ENCODE results near the gene DSG3.
A peak's percentile ranks its signal among the peaks of the same experiment; 100 is the strongest.
"Not testable (repeated sequence)": the region's sequence is repeated elsewhere in the genome, so short reads cannot be mapped to it uniquely, and the experiment has no call there.

Gene DSG3

GRCh38 chr18:31506024-31506742, 58.6 kb downstream of the DSG3 start:
- FAIRE-seq (no peak), DNase-seq (ENCODE audit: insufficient read length, low spot score) (no peak)
- TF ChIP-seq CTCF (IDR thresholded peaks at IDR 0.05; ENCODE audit: insufficient read depth, missing control alignments) = peak; percentile 2

GRCh38 chr18:31507124-31507523, 59.6 kb downstream of the DSG3 start:
- not testable (repeated sequence) for DNase-seq (ENCODE audit: insufficient read length, low spot score); FAIRE-seq

- no peak for FAIRE-seq
- TF ChIP-seq CTCF (IDR thresholded peaks at IDR 0.05; ENCODE audit: insufficient read depth, missing control alignments) = no peak
These were observed 61.2 kb downstream of the DSG3 start for GRCh38 chr18:31508781-31509180.

GRCh38 chr18:31509571-31509970, 62.0 kb downstream of the DSG3 start:
- DNase-seq (ENCODE audit: insufficient read length, low spot score) (no peak), FAIRE-seq (no peak)
- no peak for TF ChIP-seq CTCF (IDR thresholded peaks at IDR 0.05; ENCODE audit: insufficient read depth, missing control alignments)

More at GRCh38 chr18:31508781-31509180, 61.2 kb downstream of the DSG3 start:
- no peak for DNase-seq (ENCODE audit: insufficient read length, low spot score)

- TF ChIP-seq CTCF (IDR thresholded peaks at IDR 0.05; ENCODE audit: insufficient read depth, missing control alignments) = no peak
- FAIRE-seq (no peak), DNase-seq (ENCODE audit: insufficient read length, low spot score) (no peak)
These were observed 62.8 kb downstream of the DSG3 start for GRCh38 chr18:31510319-31510718.

- no peak for FAIRE-seq
- DNase-seq (ENCODE audit: insufficient read length, low spot score) = no peak
- no peak for TF ChIP-seq CTCF (IDR thresholded peaks at IDR 0.05; ENCODE audit: insufficient read depth, missing control alignments)
These were observed 63.6 kb downstream of the DSG3 start for GRCh38 chr18:31511098-31511497.

GRCh38 chr18:31512203-31512764, 64.7 kb downstream of the DSG3 start:
- FAIRE-seq (no peak), DNase-seq (ENCODE audit: insufficient read length, low spot score) (no peak)
- no peak for TF ChIP-seq CTCF (IDR thresholded peaks at IDR 0.05; ENCODE audit: insufficient read depth, missing control alignments)

All from D721Med (cell line).